PC-9 (cell line): ENCODE measurements around the gene SLC38A2.

Experiments
- CTCF ChIP-seq: fragments of 200-600 bp; sonication (generic); conservative IDR thresholded peaks from 2 replicates; pipeline ENCODE4 v1.6.1; 2017; ENCODE audit warnings: mixed run types, antibody characterized with exemption, mild to moderate bottlenecking, moderate library complexity
- EZH2 ChIP-seq: fragments of 200-600 bp; sonication (generic); IDR thresholded peaks from 2 replicates; pipeline ENCODE4 v1.8.0; 2017; ENCODE audit warnings: antibody characterized with exemption, low read depth

DNA sequence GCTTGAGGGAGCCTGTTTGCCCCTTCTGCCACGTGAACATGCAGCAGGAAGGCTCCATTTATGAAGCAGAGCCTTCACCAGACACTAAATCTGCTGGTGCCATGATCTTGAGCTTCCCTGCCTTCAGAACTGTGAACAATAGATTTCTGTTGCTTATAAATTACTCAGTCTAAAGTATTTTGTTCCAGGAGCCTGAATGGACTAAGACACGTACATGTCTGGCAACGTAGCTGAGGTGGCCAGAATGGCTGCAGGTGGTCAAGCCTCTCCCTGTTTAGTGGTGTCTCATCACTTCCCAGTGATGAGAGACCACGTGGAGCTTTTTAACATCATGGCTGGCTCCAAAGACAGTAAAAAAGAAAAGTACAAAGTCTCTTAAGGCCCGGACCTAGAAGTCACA is 32.2 kb upstream of the SLC38A2 start:
- TF ChIP-seq CTCF = no peak
- TF ChIP-seq EZH2 = no peak
